Memory B cell (primary cell): Measurements from ENCODE around the gene GABRB3.

Experiments used
- ATAC-seq: fragments of 150-1000 bp; cut with Tn5 transposase; 2 replicates; pipeline ENCODE4 v1.10.0; 2021; ENCODE audit warnings: low read depth, mild to moderate bottlenecking, moderate library complexity
- DNase-seq, 2 donors: peaks; one replicate each; pipeline ENCODE4 v3.0.0; 2022; ENCODE audit warnings: low spot score in 2 of 2
- H3K27ac Mint-ChIP-seq: one replicate; pipeline ENCODE4 v1.8.0; 2022; ENCODE audit warnings: mild to moderate bottlenecking, moderate library complexity, mixed read lengths
- H3K27me3 Mint-ChIP-seq: one replicate; pipeline ENCODE4 v1.8.0; 2022; ENCODE audit warnings: mixed read lengths
- H3K36me3 Mint-ChIP-seq: one replicate; pipeline ENCODE4 v1.8.0; 2022; ENCODE audit warnings: mild to moderate bottlenecking, mixed read lengths
- H3K4me1 Mint-ChIP-seq: one replicate; pipeline ENCODE4 v1.8.0; 2022; ENCODE audit warnings: mixed read lengths
- H3K4me3 Mint-ChIP-seq: one replicate; pipeline ENCODE4 v1.8.0; 2022; ENCODE audit warnings: mild to moderate bottlenecking, moderate library complexity, mixed read lengths
- H3K9me3 Mint-ChIP-seq: one replicate; pipeline ENCODE4 v1.8.0; 2022; ENCODE audit warnings: mixed read lengths

The GABRB3 gene

GRCh38 chr15:26620528-26621458 is 152.1 kb downstream of the GABRB3 start:
- no peak overlapping the region for H3K27ac Mint-ChIP-seq
- no peak for DNase-seq
- ATAC-seq = no peak

GRCh38 chr15:26615927-26616302 is 157.0 kb downstream of the GABRB3 start:
- no peaks in the 10 kb centered on the region for H3K27me3 Mint-ChIP-seq
- no peak overlapping the region for H3K4me3 Mint-ChIP-seq
- peaks cover 12% of the 10 kb centered on the region for H3K9me3 Mint-ChIP-seq
- ATAC-seq = no peak
- H3K27ac Mint-ChIP-seq = no peak overlapping the region
- no peaks in the 10 kb centered on the region for H3K36me3 Mint-ChIP-seq
- no peaks in the 10 kb centered on the region for H3K4me1 Mint-ChIP-seq
- no peak for DNase-seq

More at GRCh38 chr15:26620528-26621458, 152.1 kb downstream of the GABRB3 start:
- no peaks in the 10 kb centered on the region for H3K4me1 Mint-ChIP-seq
- no peaks in the 10 kb centered on the region for H3K27me3 Mint-ChIP-seq
- no peaks in the 10 kb centered on the region for H3K36me3 Mint-ChIP-seq
- peaks cover 3% of the 10 kb centered on the region for H3K9me3 Mint-ChIP-seq
- H3K4me3 Mint-ChIP-seq = no peak overlapping the region

- Mint-ChIP-seq H3K9me3 (peaks cover 12% of the 10 kb centered on the region), H3K27ac (no peak overlapping the region), H3K4me3 (no peak overlapping the region), H3K27me3 (no peaks in the 10 kb centered on the region), H3K36me3 (no peaks in the 10 kb centered on the region), H3K4me1 (no peaks in the 10 kb centered on the region)
- DNase-seq (no peak), ATAC-seq (no peak)
These were observed 157.5 kb downstream of the GABRB3 start for GRCh38 chr15:26615188-26615926.

- ATAC-seq = no peak
These were observed 158.1 kb downstream of the GABRB3 start for GRCh38 chr15:26614734-26615133.

GRCh38 chr15:26598704-26599103 is 174.2 kb downstream of the GABRB3 start:
- Mint-ChIP-seq H3K4me3 (no peak overlapping the region), H3K27me3 (no peaks in the 10 kb centered on the region), H3K36me3 (no peaks in the 10 kb centered on the region), H3K9me3 (peaks cover 17% of the 10 kb centered on the region), H3K27ac (no peak overlapping the region), H3K4me1 (no peaks in the 10 kb centered on the region)
- DNase-seq (no peak), ATAC-seq (no peak)

More at GRCh38 chr15:26614734-26615133, 158.1 kb downstream of the GABRB3 start:
- H3K9me3 Mint-ChIP-seq = peaks cover 13% of the 10 kb centered on the region
- H3K36me3 Mint-ChIP-seq = no peaks in the 10 kb centered on the region
- no peak for DNase-seq
- H3K27me3 Mint-ChIP-seq = no peaks in the 10 kb centered on the region
- no peak overlapping the region for H3K4me3 Mint-ChIP-seq
- no peaks in the 10 kb centered on the region for H3K4me1 Mint-ChIP-seq
- no peak overlapping the region for H3K27ac Mint-ChIP-seq

GRCh38 chr15:26595611-26596010 is 177.3 kb downstream of the GABRB3 start:
- no peaks in the 10 kb centered on the region for H3K4me1 Mint-ChIP-seq

GRCh38 chr15:26590676-26591075 is 182.2 kb downstream of the GABRB3 start:
- Mint-ChIP-seq H3K27ac (no peak overlapping the region), H3K27me3 (no peaks in the 10 kb centered on the region), H3K4me1 (no peaks in the 10 kb centered on the region), H3K4me3 (no peak overlapping the region), H3K9me3 (no peaks in the 10 kb centered on the region), H3K36me3 (no peaks in the 10 kb centered on the region)
- DNase-seq (no peak), ATAC-seq (no peak)

More at GRCh38 chr15:26595611-26596010, 177.3 kb downstream of the GABRB3 start:
- no peak overlapping the region for H3K4me3 Mint-ChIP-seq
- peaks cover 8% of the 10 kb centered on the region for H3K9me3 Mint-ChIP-seq
- H3K36me3 Mint-ChIP-seq = no peaks in the 10 kb centered on the region
- no peaks in the 10 kb centered on the region for H3K27me3 Mint-ChIP-seq
- ATAC-seq (no peak), DNase-seq (no peak)
- no peak overlapping the region for H3K27ac Mint-ChIP-seq

GRCh38 chr15:26582840-26583239 is 190.0 kb downstream of the GABRB3 start:
- no peaks in the 10 kb centered on the region for H3K27me3 Mint-ChIP-seq
- H3K9me3 Mint-ChIP-seq = peaks cover 2% of the 10 kb centered on the region
- no peak overlapping the region for H3K27ac Mint-ChIP-seq
- H3K36me3 Mint-ChIP-seq = no peaks in the 10 kb centered on the region
- ATAC-seq (no peak), DNase-seq (no peak)
- H3K4me3 Mint-ChIP-seq = no peak overlapping the region
- no peaks in the 10 kb centered on the region for H3K4me1 Mint-ChIP-seq

GRCh38 chr15:26580943-26581342 is 191.9 kb downstream of the GABRB3 start:
- Mint-ChIP-seq H3K4me1 (no peaks in the 10 kb centered on the region), H3K36me3 (no peaks in the 10 kb centered on the region), H3K4me3 (no peak overlapping the region), H3K27me3 (no peaks in the 10 kb centered on the region), H3K27ac (no peak overlapping the region), H3K9me3 (peaks cover 4% of the 10 kb centered on the region)
- ATAC-seq (no peak), DNase-seq (no peak)

GRCh38 chr15:26572602-26573350 is 200.1 kb downstream of the GABRB3 start:
- H3K36me3 Mint-ChIP-seq = no peaks in the 10 kb centered on the region
- H3K4me3 Mint-ChIP-seq = no peak overlapping the region
- DNase-seq = no peak
- H3K27me3 Mint-ChIP-seq = no peaks in the 10 kb centered on the region
- no peaks in the 10 kb centered on the region for H3K4me1 Mint-ChIP-seq
- H3K27ac Mint-ChIP-seq = no peak overlapping the region
- peaks cover 4% of the 10 kb centered on the region for H3K9me3 Mint-ChIP-seq
- ATAC-seq = no peak

- no peak overlapping the region for H3K4me3 Mint-ChIP-seq
- H3K9me3 Mint-ChIP-seq = peaks cover 3% of the 10 kb centered on the region
- H3K27ac Mint-ChIP-seq = no peak overlapping the region
- no peaks in the 10 kb centered on the region for H3K36me3 Mint-ChIP-seq
- ATAC-seq = no peak
- H3K4me1 Mint-ChIP-seq = no peaks in the 10 kb centered on the region
- DNase-seq = no peak
- H3K27me3 Mint-ChIP-seq = no peaks in the 10 kb centered on the region
These were observed 201.5 kb downstream of the GABRB3 start for GRCh38 chr15:26571346-26571745.

- Mint-ChIP-seq H3K9me3 (peaks cover 2% of the 10 kb centered on the region), H3K36me3 (no peaks in the 10 kb centered on the region), H3K27ac (no peak overlapping the region), H3K27me3 (no peaks in the 10 kb centered on the region), H3K4me3 (no peak overlapping the region), H3K4me1 (no peaks in the 10 kb centered on the region)
- no peak for ATAC-seq
- no peak for DNase-seq
These were observed 207.3 kb downstream of the GABRB3 start for GRCh38 chr15:26565542-26565941.

GRCh38 chr15:26564361-26564760 is 208.5 kb downstream of the GABRB3 start:
- Mint-ChIP-seq H3K4me1 (no peaks in the 10 kb centered on the region), H3K4me3 (no peak overlapping the region), H3K27me3 (no peaks in the 10 kb centered on the region), H3K9me3 (no peaks in the 10 kb centered on the region), H3K27ac (no peak overlapping the region), H3K36me3 (no peaks in the 10 kb centered on the region)
- ATAC-seq = no peak
- DNase-seq = no peak

GRCh38 chr15:26562336-26562735 is 210.5 kb downstream of the GABRB3 start:
- no peak overlapping the region for H3K4me3 Mint-ChIP-seq
- no peaks in the 10 kb centered on the region for H3K27me3 Mint-ChIP-seq
- H3K36me3 Mint-ChIP-seq = no peaks in the 10 kb centered on the region
- H3K9me3 Mint-ChIP-seq = no peaks in the 10 kb centered on the region
- no peaks in the 10 kb centered on the region for H3K4me1 Mint-ChIP-seq
- no peak for DNase-seq
- ATAC-seq = no peak
- H3K27ac Mint-ChIP-seq = no peak overlapping the region
